H1 (cell line): ENCODE data around the gene FIZ1. TPM values are rescaled to one million over a fixed set of nuclear protein-coding genes. Genes with fewer than 3 reads are reported as not detected.

Source experiments
- ASH2L ChIP-seq: fragments of 200-600, 300-600 bp; sonication (generic); IDR thresholded peaks from one replicate; pipeline ENCODE4 v1.7.1; 2017; ENCODE audit warnings: low read length
- BACH1 ChIP-seq: IDR thresholded peaks from 2 replicates; pipeline ENCODE4 v1.6.1; 2012; ENCODE audit warnings: low read length, improper control_type of control experiment
- CBX8 ChIP-seq: fragments of 300-800, 300-1000 bp; sonication (generic); IDR thresholded peaks from 2 replicates; pipeline ENCODE4 v1.7.1; 2016; ENCODE audit warnings: low read depth, low read length, borderline replicate concordance
- RAD21 ChIP-seq, 2 experiments: IDR thresholded peaks in 1 of 2; conservative IDR thresholded peaks in 1 of 2; 2 replicates each; pipeline ENCODE4 v1.6.1; 2011; ENCODE audit warnings: low read depth in 2 of 2, low read length in 2 of 2, improper control_type of control experiment in 1 of 2, inconsistent platforms in 1 of 2, mild to moderate bottlenecking in 1 of 2, moderate library complexity in 1 of 2
- RNF2 ChIP-seq: fragments of 200-900, 300-1000 bp; sonication (generic); IDR thresholded peaks from 2 replicates; pipeline ENCODE4 v1.7.1; 2016; ENCODE audit warnings: borderline replicate concordance, low read depth, mild to moderate bottlenecking, antibody characterized with exemption, low read length; ENCODE audit not compliant: poor library complexity, severe bottlenecking; ENCODE audit errors: missing control alignments
- SIN3A ChIP-seq, 2 experiments: IDR thresholded peaks in 1 of 2; conservative IDR thresholded peaks in 1 of 2; 2 replicates each; pipeline ENCODE4 v1.6.1; 2011 to 2012; ENCODE audit warnings: low read length in 2 of 2, improper control_type of control experiment in 1 of 2, low read depth in 1 of 2, mild to moderate bottlenecking in 1 of 2
- SP4 ChIP-seq: IDR thresholded peaks from 2 replicates; pipeline ENCODE4 v1.6.1; 2012; ENCODE audit warnings: low read length, inconsistent platforms
- TAF7 ChIP-seq: optimal IDR thresholded peaks from 2 replicates; pipeline ENCODE3; 2011; ENCODE audit warnings: low read depth, mild to moderate bottlenecking, inconsistent platforms, low read length, moderate library complexity, borderline replicate concordance
- TEAD4 ChIP-seq: IDR thresholded peaks from 2 replicates; pipeline ENCODE4 v1.6.1; 2012; ENCODE audit warnings: low read depth, low read length, inconsistent platforms, mixed read lengths
- ZNF274 ChIP-seq: IDR thresholded peaks from 2 replicates; pipeline ENCODE4 v1.7.0; 2012; ENCODE audit warnings: low read length, borderline replicate concordance; ENCODE audit errors: extremely low read depth
- polyA plus RNA-seq, 7 experiments: library from polyadenylated mRNA; depleted of rRNA in 3 of 7; stranded (reverse) in 5 of 7; unstranded in 2 of 7; fragments of >200 nt in 5 of 7; fragments of 200-250 nt in 2 of 7; gene quantifications; 1 replicate in 5 of 7; 2 replicates in 1 of 7; 4 replicates in 1 of 7; pipeline versions ENCODE4 v1.2.1 to v1.2.3, GENCODE V29; 2011 to 2013; ENCODE audit warnings: missing spikeins in 2 of 7, mixed read lengths in 2 of 7
- total RNA-seq: library from RNA; stranded (reverse); fragmentation: NEBNext Ultra II Directional; extraction: Animal tissue kit (Norgen Biotek cat#: 25700); gene quantifications from 2 replicates; pipeline ENCODE4 v1.2.1, GENCODE V29; 2021
- TF ChIP-seq, protein P1 (sequence below): fragments of 300-600 bp; sonication (generic); IDR thresholded peaks from 2 replicates; pipeline ENCODE4 v1.7.1; 2012; ENCODE audit warnings: low read length, moderate library complexity, mild to moderate bottlenecking, inconsistent platforms; ENCODE audit not compliant: insufficient replicate concordance

Gene FIZ1
- total and polyA plus RNA-seq, 2 of the 8 experiments (the other 6 are each of a cell fraction or from before 2014, with no cell fraction given): 9.1 to 18.5 TPM

DNA sequence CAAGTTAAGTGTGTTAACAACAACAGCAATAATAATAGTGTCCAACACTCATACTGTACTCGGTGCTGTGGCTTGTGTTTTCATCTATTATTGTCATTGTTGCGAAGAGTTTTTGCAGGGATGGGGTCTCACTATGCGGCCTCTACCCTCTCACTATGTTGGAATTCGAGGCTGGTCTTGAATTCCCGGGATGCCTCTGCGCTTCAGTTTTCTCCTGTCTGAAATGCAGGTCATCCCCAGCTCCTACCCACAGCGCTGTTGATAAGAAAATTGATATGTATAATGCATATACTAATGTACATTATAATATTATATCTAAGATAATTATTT, 49.0 kb downstream of the FIZ1 start (continued):
- TF ChIP-seq, protein P1, sequence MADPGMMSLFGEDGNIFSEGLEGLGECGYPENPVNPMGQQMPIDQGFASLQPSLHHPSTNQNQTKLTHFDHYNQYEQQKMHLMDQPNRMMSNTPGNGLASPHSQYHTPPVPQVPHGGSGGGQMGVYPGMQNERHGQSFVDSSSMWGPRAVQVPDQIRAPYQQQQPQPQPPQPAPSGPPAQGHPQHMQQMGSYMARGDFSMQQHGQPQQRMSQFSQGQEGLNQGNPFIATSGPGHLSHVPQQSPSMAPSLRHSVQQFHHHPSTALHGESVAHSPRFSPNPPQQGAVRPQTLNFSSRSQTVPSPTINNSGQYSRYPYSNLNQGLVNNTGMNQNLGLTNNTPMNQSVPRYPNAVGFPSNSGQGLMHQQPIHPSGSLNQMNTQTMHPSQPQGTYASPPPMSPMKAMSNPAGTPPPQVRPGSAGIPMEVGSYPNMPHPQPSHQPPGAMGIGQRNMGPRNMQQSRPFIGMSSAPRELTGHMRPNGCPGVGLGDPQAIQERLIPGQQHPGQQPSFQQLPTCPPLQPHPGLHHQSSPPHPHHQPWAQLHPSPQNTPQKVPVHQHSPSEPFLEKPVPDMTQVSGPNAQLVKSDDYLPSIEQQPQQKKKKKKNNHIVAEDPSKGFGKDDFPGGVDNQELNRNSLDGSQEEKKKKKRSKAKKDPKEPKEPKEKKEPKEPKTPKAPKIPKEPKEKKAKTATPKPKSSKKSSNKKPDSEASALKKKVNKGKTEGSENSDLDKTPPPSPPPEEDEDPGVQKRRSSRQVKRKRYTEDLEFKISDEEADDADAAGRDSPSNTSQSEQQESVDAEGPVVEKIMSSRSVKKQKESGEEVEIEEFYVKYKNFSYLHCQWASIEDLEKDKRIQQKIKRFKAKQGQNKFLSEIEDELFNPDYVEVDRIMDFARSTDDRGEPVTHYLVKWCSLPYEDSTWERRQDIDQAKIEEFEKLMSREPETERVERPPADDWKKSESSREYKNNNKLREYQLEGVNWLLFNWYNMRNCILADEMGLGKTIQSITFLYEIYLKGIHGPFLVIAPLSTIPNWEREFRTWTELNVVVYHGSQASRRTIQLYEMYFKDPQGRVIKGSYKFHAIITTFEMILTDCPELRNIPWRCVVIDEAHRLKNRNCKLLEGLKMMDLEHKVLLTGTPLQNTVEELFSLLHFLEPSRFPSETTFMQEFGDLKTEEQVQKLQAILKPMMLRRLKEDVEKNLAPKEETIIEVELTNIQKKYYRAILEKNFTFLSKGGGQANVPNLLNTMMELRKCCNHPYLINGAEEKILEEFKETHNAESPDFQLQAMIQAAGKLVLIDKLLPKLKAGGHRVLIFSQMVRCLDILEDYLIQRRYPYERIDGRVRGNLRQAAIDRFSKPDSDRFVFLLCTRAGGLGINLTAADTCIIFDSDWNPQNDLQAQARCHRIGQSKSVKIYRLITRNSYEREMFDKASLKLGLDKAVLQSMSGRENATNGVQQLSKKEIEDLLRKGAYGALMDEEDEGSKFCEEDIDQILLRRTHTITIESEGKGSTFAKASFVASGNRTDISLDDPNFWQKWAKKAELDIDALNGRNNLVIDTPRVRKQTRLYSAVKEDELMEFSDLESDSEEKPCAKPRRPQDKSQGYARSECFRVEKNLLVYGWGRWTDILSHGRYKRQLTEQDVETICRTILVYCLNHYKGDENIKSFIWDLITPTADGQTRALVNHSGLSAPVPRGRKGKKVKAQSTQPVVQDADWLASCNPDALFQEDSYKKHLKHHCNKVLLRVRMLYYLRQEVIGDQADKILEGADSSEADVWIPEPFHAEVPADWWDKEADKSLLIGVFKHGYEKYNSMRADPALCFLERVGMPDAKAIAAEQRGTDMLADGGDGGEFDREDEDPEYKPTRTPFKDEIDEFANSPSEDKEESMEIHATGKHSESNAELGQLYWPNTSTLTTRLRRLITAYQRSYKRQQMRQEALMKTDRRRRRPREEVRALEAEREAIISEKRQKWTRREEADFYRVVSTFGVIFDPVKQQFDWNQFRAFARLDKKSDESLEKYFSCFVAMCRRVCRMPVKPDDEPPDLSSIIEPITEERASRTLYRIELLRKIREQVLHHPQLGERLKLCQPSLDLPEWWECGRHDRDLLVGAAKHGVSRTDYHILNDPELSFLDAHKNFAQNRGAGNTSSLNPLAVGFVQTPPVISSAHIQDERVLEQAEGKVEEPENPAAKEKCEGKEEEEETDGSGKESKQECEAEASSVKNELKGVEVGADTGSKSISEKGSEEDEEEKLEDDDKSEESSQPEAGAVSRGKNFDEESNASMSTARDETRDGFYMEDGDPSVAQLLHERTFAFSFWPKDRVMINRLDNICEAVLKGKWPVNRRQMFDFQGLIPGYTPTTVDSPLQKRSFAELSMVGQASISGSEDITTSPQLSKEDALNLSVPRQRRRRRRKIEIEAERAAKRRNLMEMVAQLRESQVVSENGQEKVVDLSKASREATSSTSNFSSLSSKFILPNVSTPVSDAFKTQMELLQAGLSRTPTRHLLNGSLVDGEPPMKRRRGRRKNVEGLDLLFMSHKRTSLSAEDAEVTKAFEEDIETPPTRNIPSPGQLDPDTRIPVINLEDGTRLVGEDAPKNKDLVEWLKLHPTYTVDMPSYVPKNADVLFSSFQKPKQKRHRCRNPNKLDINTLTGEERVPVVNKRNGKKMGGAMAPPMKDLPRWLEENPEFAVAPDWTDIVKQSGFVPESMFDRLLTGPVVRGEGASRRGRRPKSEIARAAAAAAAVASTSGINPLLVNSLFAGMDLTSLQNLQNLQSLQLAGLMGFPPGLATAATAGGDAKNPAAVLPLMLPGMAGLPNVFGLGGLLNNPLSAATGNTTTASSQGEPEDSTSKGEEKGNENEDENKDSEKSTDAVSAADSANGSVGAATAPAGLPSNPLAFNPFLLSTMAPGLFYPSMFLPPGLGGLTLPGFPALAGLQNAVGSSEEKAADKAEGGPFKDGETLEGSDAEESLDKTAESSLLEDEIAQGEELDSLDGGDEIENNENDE: no peak
- TF ChIP-seq BACH1: no peak
- TF ChIP-seq SP4: no peak
- peak; percentile 86 for TF ChIP-seq TEAD4
- peak; percentile 82 for TF ChIP-seq ASH2L
- no peak for TF ChIP-seq ZNF274
- no peak for TF ChIP-seq TAF7
- TF ChIP-seq RAD21 (IDR thresholded peaks at IDR 0.05 in 1 of 2, conservative IDR thresholded peaks at IDR 0.05 in 1 of 2; ENCODE audit: low read depth in 2 of 2, low read length in 2 of 2): no peak
- no peak for TF ChIP-seq RNF2
- TF ChIP-seq CBX8: no peak
- peak in 1 of 2 experiments; percentile 14; a peak in 1 of 4 replicates for TF ChIP-seq SIN3A (conservative IDR thresholded peaks at IDR 0.05 in 1 of 2, IDR thresholded peaks at IDR 0.05 in 1 of 2; ENCODE audit: low read depth in 1 of 2, low read length in 2 of 2)
